ENCODE results near the gene TMEM52B. TPM values are rescaled to one million over a fixed set of nuclear protein-coding genes. Genes with fewer than 3 reads are reported as not detected.

Gene TMEM52B
- total and polyA plus RNA-seq, 2 of the 13 experiments (the other 11 are each of a cell fraction or from before 2014, with no cell fraction given), result not detected

DNA sequence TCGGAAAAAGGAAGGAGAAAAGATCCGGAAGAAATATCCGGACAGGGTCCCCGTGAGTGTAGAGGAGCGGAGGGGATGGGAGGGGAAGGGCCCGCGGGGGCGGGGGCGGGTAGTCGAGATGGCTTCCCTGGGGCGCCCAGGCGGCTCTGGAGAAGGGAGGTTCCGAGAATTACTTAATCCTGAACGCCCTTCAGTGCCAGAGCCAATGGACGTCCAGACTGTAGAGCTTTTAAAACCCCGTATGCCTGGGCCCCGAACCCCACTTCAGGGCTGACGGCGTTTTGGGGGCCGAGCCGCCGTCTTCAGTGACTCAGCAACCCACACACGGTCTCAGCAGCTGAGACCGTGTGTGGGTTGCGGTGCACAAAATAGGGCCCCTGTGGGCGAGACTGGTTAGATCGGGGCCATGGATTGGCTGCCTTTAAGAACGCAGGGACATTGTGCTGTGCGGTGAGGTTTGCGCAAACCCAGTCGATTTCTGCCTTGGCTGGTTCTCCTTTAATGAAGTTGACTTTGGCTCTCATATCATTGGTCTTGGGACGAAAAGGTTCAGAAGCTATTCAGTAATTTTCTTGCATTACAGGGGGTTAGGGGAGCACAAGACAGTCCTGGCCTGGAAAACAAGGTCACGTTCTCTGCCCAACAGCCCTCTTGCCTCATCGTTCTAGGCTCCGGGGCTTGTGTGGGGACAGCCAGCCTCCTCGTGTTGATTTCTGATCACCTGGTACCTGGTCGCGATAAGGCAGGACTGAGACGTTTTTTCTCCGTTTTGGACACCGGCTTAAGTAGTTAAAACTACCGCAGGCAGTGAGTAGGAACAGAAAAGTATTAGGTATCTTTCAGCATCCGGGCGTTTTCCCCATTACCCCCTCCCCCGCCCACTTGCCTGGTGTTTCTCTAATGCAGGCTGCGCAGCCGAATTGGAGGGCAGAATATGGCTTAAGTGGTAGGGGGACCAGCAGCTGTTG is 34.6 kb downstream of the TMEM52B start (continued):
- TF ChIP-seq PRPF4 (IDR thresholded peaks at IDR 0.05; ENCODE audit: low read depth, low read length, poor library complexity, severe bottlenecking) (no peak), HNRNPLL (IDR thresholded peaks at IDR 0.05; ENCODE audit: low read depth, low read length, poor library complexity, severe bottlenecking) (peak; percentile 36), ASH2L (IDR thresholded peaks at IDR 0.05; ENCODE audit: insufficient read length, low read depth, low read length) (no peak), ELF1 (CRISPR knock-in tag; IDR thresholded peaks at IDR 0.05) (no peak), TGIF2 (CRISPR knock-in tag; IDR thresholded peaks at IDR 0.05) (0 out of 2 replicates have a peak, but pooled peaks have one; percentile 60), ZNF550 (CRISPR knock-in tag; IDR thresholded peaks at IDR 0.05; ENCODE audit: borderline replicate concordance) (no peak), SAFB2 (CRISPR knock-in tag; IDR thresholded peaks at IDR 0.05; ENCODE audit: borderline replicate concordance, low read depth) (no peak), JUN (CRISPR knock-in tag; IDR thresholded peaks at IDR 0.05) (no peak), ATM (IDR thresholded peaks at IDR 0.05; ENCODE audit: borderline replicate concordance) (no peak), HDAC1 (CRISPR knock-in tag; IDR thresholded peaks at IDR 0.05) (no peak), ZNF792 (CRISPR knock-in tag; IDR thresholded peaks at IDR 0.05) (peak; percentile 99), ZNF777 (CRISPR knock-in tag; IDR thresholded peaks at IDR 0.05) (no peak), ZNF510 (CRISPR knock-in tag; IDR thresholded peaks at IDR 0.05; ENCODE audit: low read depth) (no peak), NFYB (CRISPR knock-in tag; IDR thresholded peaks at IDR 0.05) (0 out of 2 replicates have a peak, but pooled peaks have one; percentile 19)
- TF ChIP-seq, protein P1, sequence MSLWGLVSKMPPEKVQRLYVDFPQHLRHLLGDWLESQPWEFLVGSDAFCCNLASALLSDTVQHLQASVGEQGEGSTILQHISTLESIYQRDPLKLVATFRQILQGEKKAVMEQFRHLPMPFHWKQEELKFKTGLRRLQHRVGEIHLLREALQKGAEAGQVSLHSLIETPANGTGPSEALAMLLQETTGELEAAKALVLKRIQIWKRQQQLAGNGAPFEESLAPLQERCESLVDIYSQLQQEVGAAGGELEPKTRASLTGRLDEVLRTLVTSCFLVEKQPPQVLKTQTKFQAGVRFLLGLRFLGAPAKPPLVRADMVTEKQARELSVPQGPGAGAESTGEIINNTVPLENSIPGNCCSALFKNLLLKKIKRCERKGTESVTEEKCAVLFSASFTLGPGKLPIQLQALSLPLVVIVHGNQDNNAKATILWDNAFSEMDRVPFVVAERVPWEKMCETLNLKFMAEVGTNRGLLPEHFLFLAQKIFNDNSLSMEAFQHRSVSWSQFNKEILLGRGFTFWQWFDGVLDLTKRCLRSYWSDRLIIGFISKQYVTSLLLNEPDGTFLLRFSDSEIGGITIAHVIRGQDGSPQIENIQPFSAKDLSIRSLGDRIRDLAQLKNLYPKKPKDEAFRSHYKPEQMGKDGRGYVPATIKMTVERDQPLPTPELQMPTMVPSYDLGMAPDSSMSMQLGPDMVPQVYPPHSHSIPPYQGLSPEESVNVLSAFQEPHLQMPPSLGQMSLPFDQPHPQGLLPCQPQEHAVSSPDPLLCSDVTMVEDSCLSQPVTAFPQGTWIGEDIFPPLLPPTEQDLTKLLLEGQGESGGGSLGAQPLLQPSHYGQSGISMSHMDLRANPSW (CRISPR knock-in tag; IDR thresholded peaks at IDR 0.05; ENCODE audit: borderline replicate concordance), result no peak
- TF ChIP-seq, protein P2, sequence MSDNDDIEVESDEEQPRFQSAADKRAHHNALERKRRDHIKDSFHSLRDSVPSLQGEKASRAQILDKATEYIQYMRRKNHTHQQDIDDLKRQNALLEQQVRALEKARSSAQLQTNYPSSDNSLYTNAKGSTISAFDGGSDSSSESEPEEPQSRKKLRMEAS (IDR thresholded peaks at IDR 0.05), result peak; percentile 18; the same call in 1 of the 2 replicates
- TF ChIP-seq, protein P3, sequence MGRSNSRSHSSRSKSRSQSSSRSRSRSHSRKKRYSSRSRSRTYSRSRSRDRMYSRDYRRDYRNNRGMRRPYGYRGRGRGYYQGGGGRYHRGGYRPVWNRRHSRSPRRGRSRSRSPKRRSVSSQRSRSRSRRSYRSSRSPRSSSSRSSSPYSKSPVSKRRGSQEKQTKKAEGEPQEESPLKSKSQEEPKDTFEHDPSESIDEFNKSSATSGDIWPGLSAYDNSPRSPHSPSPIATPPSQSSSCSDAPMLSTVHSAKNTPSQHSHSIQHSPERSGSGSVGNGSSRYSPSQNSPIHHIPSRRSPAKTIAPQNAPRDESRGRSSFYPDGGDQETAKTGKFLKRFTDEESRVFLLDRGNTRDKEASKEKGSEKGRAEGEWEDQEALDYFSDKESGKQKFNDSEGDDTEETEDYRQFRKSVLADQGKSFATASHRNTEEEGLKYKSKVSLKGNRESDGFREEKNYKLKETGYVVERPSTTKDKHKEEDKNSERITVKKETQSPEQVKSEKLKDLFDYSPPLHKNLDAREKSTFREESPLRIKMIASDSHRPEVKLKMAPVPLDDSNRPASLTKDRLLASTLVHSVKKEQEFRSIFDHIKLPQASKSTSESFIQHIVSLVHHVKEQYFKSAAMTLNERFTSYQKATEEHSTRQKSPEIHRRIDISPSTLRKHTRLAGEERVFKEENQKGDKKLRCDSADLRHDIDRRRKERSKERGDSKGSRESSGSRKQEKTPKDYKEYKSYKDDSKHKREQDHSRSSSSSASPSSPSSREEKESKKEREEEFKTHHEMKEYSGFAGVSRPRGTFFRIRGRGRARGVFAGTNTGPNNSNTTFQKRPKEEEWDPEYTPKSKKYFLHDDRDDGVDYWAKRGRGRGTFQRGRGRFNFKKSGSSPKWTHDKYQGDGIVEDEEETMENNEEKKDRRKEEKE (IDR thresholded peaks at IDR 0.05), result no peak
- TF ChIP-seq, protein P4, sequence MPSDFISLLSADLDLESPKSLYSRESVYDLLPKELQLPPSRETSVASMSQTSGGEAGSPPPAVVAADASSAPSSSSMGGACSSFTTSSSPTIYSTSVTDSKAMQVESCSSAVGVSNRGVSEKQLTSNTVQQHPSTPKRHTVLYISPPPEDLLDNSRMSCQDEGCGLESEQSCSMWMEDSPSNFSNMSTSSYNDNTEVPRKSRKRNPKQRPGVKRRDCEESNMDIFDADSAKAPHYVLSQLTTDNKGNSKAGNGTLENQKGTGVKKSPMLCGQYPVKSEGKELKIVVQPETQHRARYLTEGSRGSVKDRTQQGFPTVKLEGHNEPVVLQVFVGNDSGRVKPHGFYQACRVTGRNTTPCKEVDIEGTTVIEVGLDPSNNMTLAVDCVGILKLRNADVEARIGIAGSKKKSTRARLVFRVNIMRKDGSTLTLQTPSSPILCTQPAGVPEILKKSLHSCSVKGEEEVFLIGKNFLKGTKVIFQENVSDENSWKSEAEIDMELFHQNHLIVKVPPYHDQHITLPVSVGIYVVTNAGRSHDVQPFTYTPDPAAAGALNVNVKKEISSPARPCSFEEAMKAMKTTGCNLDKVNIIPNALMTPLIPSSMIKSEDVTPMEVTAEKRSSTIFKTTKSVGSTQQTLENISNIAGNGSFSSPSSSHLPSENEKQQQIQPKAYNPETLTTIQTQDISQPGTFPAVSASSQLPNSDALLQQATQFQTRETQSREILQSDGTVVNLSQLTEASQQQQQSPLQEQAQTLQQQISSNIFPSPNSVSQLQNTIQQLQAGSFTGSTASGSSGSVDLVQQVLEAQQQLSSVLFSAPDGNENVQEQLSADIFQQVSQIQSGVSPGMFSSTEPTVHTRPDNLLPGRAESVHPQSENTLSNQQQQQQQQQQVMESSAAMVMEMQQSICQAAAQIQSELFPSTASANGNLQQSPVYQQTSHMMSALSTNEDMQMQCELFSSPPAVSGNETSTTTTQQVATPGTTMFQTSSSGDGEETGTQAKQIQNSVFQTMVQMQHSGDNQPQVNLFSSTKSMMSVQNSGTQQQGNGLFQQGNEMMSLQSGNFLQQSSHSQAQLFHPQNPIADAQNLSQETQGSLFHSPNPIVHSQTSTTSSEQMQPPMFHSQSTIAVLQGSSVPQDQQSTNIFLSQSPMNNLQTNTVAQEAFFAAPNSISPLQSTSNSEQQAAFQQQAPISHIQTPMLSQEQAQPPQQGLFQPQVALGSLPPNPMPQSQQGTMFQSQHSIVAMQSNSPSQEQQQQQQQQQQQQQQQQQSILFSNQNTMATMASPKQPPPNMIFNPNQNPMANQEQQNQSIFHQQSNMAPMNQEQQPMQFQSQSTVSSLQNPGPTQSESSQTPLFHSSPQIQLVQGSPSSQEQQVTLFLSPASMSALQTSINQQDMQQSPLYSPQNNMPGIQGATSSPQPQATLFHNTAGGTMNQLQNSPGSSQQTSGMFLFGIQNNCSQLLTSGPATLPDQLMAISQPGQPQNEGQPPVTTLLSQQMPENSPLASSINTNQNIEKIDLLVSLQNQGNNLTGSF (CRISPR knock-in tag; IDR thresholded peaks at IDR 0.05), result no peak

Measured in HepG2 (cell line).